KMS-11 (cell line): ENCODE measurements around the gene GGCX.

Source experiments
- H2AFZ ChIP-seq: fragments of 200-600 bp; sonication (generic); 2 replicates; pipeline ENCODE4 v1.6.1; 2016; ENCODE audit warnings: antibody characterized with exemption, mixed run types, low read depth
- H3K27ac ChIP-seq: fragments of 200-600 bp; sonication (generic); 2 replicates; pipeline ENCODE4 v1.6.1; 2016; ENCODE audit warnings: mild to moderate bottlenecking, mixed run types
- H3K27me3 ChIP-seq: fragments of 200-600 bp; sonication (generic); 2 replicates; pipeline ENCODE4 v1.6.1; 2017; ENCODE audit warnings: mild to moderate bottlenecking, low read depth, mixed run types, moderate library complexity; ENCODE audit not compliant: insufficient read depth
- H3K36me3 ChIP-seq: fragments of 200-600 bp; sonication (generic); 2 replicates; pipeline ENCODE4 v1.6.1; 2017; ENCODE audit warnings: mild to moderate bottlenecking, mixed run types; ENCODE audit not compliant: insufficient read depth
- H3K4me1 ChIP-seq: fragments of 200-600 bp; sonication (generic); 2 replicates; pipeline ENCODE4 v1.6.1; 2016; ENCODE audit warnings: mild to moderate bottlenecking, low read depth, mixed run types; ENCODE audit not compliant: poor library complexity, severe bottlenecking
- H3K4me2 ChIP-seq: fragments of 200-600 bp; sonication (generic); 2 replicates; pipeline ENCODE4 v1.7.0; 2016; ENCODE audit warnings: mild to moderate bottlenecking, mixed run types
- H3K4me3 ChIP-seq: fragments of 200-600 bp; sonication (generic); IDR thresholded peaks from 2 replicates; pipeline ENCODE4 v1.6.1; 2017; ENCODE audit warnings: low read depth, low read length, mixed read lengths; ENCODE audit not compliant: insufficient read depth
- H3K79me2 ChIP-seq: fragments of 200-600 bp; sonication (generic); 2 replicates; pipeline ENCODE4 v1.6.1; 2016; ENCODE audit warnings: low read depth, mixed run types; ENCODE audit not compliant: insufficient read depth
- H3K9ac ChIP-seq: fragments of 200-600 bp; sonication (generic); 2 replicates; pipeline ENCODE4 v1.6.1; 2016; ENCODE audit warnings: mild to moderate bottlenecking, mixed run types
- H4K20me1 ChIP-seq: fragments of 200-600 bp; sonication (generic); 2 replicates; pipeline ENCODE4 v1.6.1; 2016; ENCODE audit warnings: mild to moderate bottlenecking, mixed run types; ENCODE audit not compliant: insufficient read depth
- TF ChIP-seq, protein P1 (sequence below): fragments of 200-600 bp; sonication (generic); conservative IDR thresholded peaks from 2 replicates; pipeline ENCODE4 v1.6.1; 2017; ENCODE audit warnings: low read depth, mild to moderate bottlenecking, antibody characterized with exemption, low read length, moderate library complexity, mixed read lengths

GGCX gene

DNA sequence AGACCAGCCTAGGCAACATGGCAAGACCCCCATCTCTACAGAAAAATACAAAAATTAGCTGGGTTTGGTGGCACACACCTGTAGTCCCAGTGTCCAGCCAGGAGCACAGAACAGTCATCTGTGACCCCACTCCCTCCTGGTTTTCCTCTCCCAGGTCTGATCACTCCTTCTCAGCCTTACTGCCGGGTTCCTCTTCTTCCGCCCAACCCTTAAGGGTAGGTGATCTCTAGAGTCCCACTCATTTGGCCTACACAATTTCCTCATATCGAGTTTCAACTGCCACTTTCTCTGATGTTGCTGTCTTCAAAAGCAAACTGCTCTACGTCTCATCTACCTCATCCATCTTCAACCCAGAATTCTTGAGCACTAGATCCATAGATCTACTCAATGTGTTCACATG is 35.7 kb downstream of the GGCX start:
- TF ChIP-seq, protein P1, sequence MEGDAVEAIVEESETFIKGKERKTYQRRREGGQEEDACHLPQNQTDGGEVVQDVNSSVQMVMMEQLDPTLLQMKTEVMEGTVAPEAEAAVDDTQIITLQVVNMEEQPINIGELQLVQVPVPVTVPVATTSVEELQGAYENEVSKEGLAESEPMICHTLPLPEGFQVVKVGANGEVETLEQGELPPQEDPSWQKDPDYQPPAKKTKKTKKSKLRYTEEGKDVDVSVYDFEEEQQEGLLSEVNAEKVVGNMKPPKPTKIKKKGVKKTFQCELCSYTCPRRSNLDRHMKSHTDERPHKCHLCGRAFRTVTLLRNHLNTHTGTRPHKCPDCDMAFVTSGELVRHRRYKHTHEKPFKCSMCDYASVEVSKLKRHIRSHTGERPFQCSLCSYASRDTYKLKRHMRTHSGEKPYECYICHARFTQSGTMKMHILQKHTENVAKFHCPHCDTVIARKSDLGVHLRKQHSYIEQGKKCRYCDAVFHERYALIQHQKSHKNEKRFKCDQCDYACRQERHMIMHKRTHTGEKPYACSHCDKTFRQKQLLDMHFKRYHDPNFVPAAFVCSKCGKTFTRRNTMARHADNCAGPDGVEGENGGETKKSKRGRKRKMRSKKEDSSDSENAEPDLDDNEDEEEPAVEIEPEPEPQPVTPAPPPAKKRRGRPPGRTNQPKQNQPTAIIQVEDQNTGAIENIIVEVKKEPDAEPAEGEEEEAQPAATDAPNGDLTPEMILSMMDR = no peak
- Histone ChIP-seq H3K27ac (no peak overlapping the region), H3K4me3 (no peak overlapping the region), H3K27me3 (no peaks in the 10 kb centered on the region), H4K20me1 (no peaks in the 10 kb centered on the region), H3K4me1 (no peaks in the 10 kb centered on the region), H3K79me2 (no peaks in the 10 kb centered on the region), H3K9ac (no peak overlapping the region), H3K36me3 (no peaks in the 10 kb centered on the region), H2AFZ (no peak overlapping the region), H3K4me2 (no peak overlapping the region)

DNA sequence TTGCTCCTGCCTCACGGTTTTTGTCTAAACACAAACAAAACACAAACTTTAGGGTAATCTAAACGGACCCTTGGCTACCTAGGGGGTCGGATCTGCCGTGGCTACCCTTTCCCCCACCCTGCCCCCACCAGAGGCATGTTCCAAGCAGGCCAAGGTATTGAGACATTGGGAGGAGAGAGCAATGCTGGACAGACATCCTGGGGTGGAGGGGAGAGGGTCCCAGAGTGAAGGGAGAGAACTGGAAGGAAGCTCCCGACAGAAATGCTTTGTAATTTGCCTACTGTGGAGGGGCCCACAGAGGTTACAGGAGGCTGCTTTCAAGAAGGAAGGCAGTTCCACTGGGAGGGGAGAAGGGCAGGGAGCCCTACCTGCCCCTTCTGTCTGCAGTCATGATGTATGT is 36.3 kb downstream of the GGCX start:
- H3K36me3 ChIP-seq = no peaks in the 10 kb centered on the region
- H3K4me3 ChIP-seq = no peak overlapping the region
- TF ChIP-seq, protein P1 = no peak
- no peak overlapping the region for H3K9ac ChIP-seq
- no peaks in the 10 kb centered on the region for H4K20me1 ChIP-seq
- H3K27ac ChIP-seq = no peak overlapping the region
- no peak overlapping the region for H3K4me2 ChIP-seq
- no peaks in the 10 kb centered on the region for H3K79me2 ChIP-seq
- no peaks in the 10 kb centered on the region for H3K4me1 ChIP-seq
- no peak overlapping the region for H2AFZ ChIP-seq
- no peaks in the 10 kb centered on the region for H3K27me3 ChIP-seq

DNA sequence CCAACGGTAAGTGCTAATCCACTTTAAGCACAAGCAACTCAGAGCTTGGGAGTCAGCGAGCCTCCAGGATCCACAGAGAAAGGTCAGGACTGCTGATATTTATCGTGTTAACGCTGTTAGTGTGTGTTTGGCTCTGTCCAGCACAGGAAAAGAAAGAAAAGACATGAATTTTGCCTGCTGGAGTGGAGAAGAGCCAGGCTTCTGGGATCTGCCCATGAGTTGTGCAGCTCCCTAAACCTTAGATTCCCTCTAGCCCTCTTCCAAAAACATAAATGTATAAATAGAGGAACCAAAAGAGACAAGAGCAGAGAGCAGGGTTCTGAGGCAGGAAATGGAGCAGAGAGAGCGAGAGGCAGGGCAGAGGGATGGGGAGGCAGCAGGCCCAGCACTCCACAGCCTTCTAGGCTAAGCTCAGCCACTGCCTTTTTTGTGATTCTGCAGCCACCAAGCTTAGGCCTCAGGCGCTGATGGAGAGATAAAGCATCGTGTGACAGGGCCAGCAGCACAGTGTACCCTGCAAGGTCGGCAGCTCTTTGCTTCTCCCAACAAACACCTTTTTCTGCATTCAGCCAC is 36.9 kb downstream of the GGCX start:
- Histone ChIP-seq H3K9ac (no peak overlapping the region), H3K4me2 (no peak overlapping the region), H3K4me3 (no peak overlapping the region), H3K27me3 (no peaks in the 10 kb centered on the region), H3K27ac (no peak overlapping the region), H3K79me2 (no peaks in the 10 kb centered on the region), H3K4me1 (no peaks in the 10 kb centered on the region), H3K36me3 (no peaks in the 10 kb centered on the region), H2AFZ (no peak overlapping the region), H4K20me1 (no peaks in the 10 kb centered on the region)
- TF ChIP-seq, protein P1 = no peak

DNA sequence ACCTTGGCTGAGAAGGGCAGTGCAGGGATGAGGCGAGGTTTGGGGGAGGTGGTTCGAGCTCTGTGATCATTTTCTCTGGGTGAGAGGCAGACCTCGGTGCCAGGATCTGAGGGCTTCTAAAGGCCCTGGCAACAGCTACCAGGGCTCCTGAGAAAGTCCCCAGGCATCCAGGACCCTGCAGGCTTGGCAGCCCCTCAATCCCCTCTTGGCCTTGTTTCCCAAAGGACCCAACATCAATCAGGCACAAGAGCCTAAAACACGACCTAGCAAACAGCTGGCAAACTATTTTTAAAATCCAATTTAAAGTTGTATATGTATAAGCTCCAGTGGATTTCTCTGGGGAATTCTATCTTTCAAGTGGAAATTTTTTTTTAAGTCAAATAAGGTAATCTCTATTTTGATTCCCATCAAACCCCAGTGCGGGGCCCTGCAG is 37.4 kb downstream of the GGCX start:
- H3K27ac ChIP-seq = no peak overlapping the region
- H3K4me3 ChIP-seq = no peak overlapping the region
- no peaks in the 10 kb centered on the region for H3K79me2 ChIP-seq
- no peaks in the 10 kb centered on the region for H3K27me3 ChIP-seq
- no peaks in the 10 kb centered on the region for H4K20me1 ChIP-seq
- no peaks in the 10 kb centered on the region for H3K4me1 ChIP-seq
- H3K9ac ChIP-seq = no peak overlapping the region
- H3K4me2 ChIP-seq = no peak overlapping the region
- no peak overlapping the region for H2AFZ ChIP-seq
- TF ChIP-seq, protein P1 = no peak
- H3K36me3 ChIP-seq = no peaks in the 10 kb centered on the region
